ENCODE data around the gene ZFP28. TPM values are rescaled to one million over a fixed set of nuclear protein-coding genes. Genes with fewer than 3 reads are reported as not detected.
A peak's percentile ranks its signal among the peaks of the same experiment; 100 is the strongest.

The ZFP28 gene
- total RNA-seq, 4 donors from 2014 or later = 2.6 to 5.7 (median 4.9) TPM

GRCh38 chr19:56543776-56544175 lies 5.0 kb downstream of the ZFP28 start:
- H3K4me3 ChIP-seq = no peak overlapping the region
- DNase-seq = no peak
- ATAC-seq = no peak
- H3K9me3 ChIP-seq = peaks cover 0 to 24% (median 3%) of the 10 kb centered on the region in 3 donors
- peaks cover 3 to 64% of the 10 kb centered on the region in 2 donors for H3K36me3 ChIP-seq
- in situ Hi-C loops (cut with MboI; ENCODE audit: low sequenced_read_pairs in 4 of 4) = no loop called here
- intact Hi-C loops (cut with DNase I; ENCODE audit: low total_unique reads) = no loop called here
- peaks cover 0 to 8% of the 10 kb centered on the region in 2 donors for H3K4me1 ChIP-seq
- no peak overlapping the region for H3K27ac ChIP-seq
- H3K27me3 ChIP-seq = no peaks in the 10 kb centered on the region
- no peak for TF ChIP-seq POLR2A (IDR thresholded peaks at IDR 0.05)

- H3K36me3 ChIP-seq = peaks cover 14 to 75% of the 10 kb centered on the region in 2 donors
- TF ChIP-seq CTCF (IDR thresholded peaks at IDR 0.05 in 4 of 5, conservative IDR thresholded peaks at IDR 0.05 in 1 of 5) = no peak
- no peak for TF ChIP-seq POLR2A (IDR thresholded peaks at IDR 0.05)
These were observed 8.8 kb downstream of the ZFP28 start for GRCh38 chr19:56547535-56547934.

GRCh38 chr19:56554272-56554869 lies 15.6 kb downstream of the ZFP28 start:
- peak overlapping the region in 1 of 4 donors; percentile 19 for H3K4me3 ChIP-seq
- TF ChIP-seq POLR2A (IDR thresholded peaks at IDR 0.05) (no peak), CTCF (IDR thresholded peaks at IDR 0.05 in 4 of 5, conservative IDR thresholded peaks at IDR 0.05 in 1 of 5) (no peak)
- H3K4me1 ChIP-seq = no peaks in the 10 kb centered on the region
- H3K27me3 ChIP-seq = peaks cover 0 to 6% (median 0%) of the 10 kb centered on the region in 3 donors
- DNase-seq = no peak
- intact Hi-C loops (cut with DNase I; ENCODE audit: low total_unique reads) = no loop called here
- H3K27ac ChIP-seq = no peak overlapping the region
- peaks cover 39 to 83% (median 48%) of the 10 kb centered on the region in 3 donors for H3K9me3 ChIP-seq
- H3K36me3 ChIP-seq = peaks cover 23 to 66% of the 10 kb centered on the region in 2 donors
- in situ Hi-C loops (cut with MboI; ENCODE audit: low sequenced_read_pairs in 4 of 4) = no loop called here
- ATAC-seq = no peak

More at GRCh38 chr19:56547535-56547934, 8.8 kb downstream of the ZFP28 start:
- intact Hi-C loops (cut with DNase I; ENCODE audit: low total_unique reads) = no loop called here
- no peak overlapping the region for H3K27ac ChIP-seq
- H3K9me3 ChIP-seq = peaks cover 3 to 43% (median 13%) of the 10 kb centered on the region in 3 donors
- H3K27me3 ChIP-seq = no peaks in the 10 kb centered on the region
- DNase-seq (no peak), ATAC-seq (no peak)
- no peaks in the 10 kb centered on the region for H3K4me1 ChIP-seq
- in situ Hi-C loops (cut with MboI; ENCODE audit: low sequenced_read_pairs in 4 of 4) = no loop called here
- H3K4me3 ChIP-seq = peak overlapping the region in 1 of 4 donors; percentile 10

- Histone ChIP-seq H3K36me3 (peaks cover 3 to 42% of the 10 kb centered on the region in 2 donors), H3K27ac (no peak overlapping the region), H3K4me3 (no peak overlapping the region), H3K4me1 (peaks cover 5 to 7% of the 10 kb centered on the region in 2 donors), H3K27me3 (no peaks in the 10 kb centered on the region), H3K9me3 (peaks cover 8 to 67% (median 12%) of the 10 kb centered on the region in 3 donors)
- no peak for DNase-seq
- intact Hi-C loops (cut with DNase I; ENCODE audit: low total_unique reads) (no loop called here), in situ Hi-C loops (cut with MboI; ENCODE audit: low sequenced_read_pairs in 4 of 4) (no loop called here)
- no peak for TF ChIP-seq CTCF (IDR thresholded peaks at IDR 0.05 in 4 of 5, conservative IDR thresholded peaks at IDR 0.05 in 1 of 5)
- TF ChIP-seq POLR2A (IDR thresholded peaks at IDR 0.05) = no peak
- no peak for ATAC-seq
These were observed 24.0 kb downstream of the ZFP28 start for GRCh38 chr19:56562766-56563165.

- H3K36me3 ChIP-seq = peaks cover 0 to 76% of the 10 kb centered on the region in 2 donors
- intact Hi-C loops (cut with DNase I; ENCODE audit: low total_unique reads) = loop anchor here (1.0 to 5.0 kb wide), 7 partner anchors 28 to 1615 kb away; partner anchors contain the start of genes ZFP28, ZNF274, ZNF471 and ZNF583
- peaks cover 0 to 53% (median 0%) of the 10 kb centered on the region in 3 donors for H3K9me3 ChIP-seq
- DNase-seq (peak in 1 of 2 donors; percentile 19), ATAC-seq (peak; percentile 42 to 52)
- H3K27me3 ChIP-seq = no peaks in the 10 kb centered on the region
- H3K4me1 ChIP-seq = peaks cover 13 to 14% of the 10 kb centered on the region in 2 donors
- TF ChIP-seq CTCF (IDR thresholded peaks at IDR 0.05 in 4 of 5, conservative IDR thresholded peaks at IDR 0.05 in 1 of 5) (no peak), POLR2A (IDR thresholded peaks at IDR 0.05) (no peak)
- in situ Hi-C loops (cut with MboI; ENCODE audit: low sequenced_read_pairs in 4 of 4) = no loop called here
- peak overlapping the region; percentile 83 to 91 (median 86) for H3K27ac ChIP-seq
- peak overlapping the region; percentile 80 to 98 (median 85) for H3K4me3 ChIP-seq
These were observed 28.1 kb downstream of the ZFP28 start for GRCh38 chr19:56566904-56567273.
